Mucosa of descending colon (tissue), 3 donors: Measurements from ENCODE around the gene CARNS1. TPM values are rescaled to one million over a fixed set of nuclear protein-coding genes. Genes with fewer than 3 reads are reported as not detected.
A peak's percentile ranks its signal among the peaks of the same experiment; 100 is the strongest.

Experiments used
- ATAC-seq: fragments of 200-7000 bp; cut with Tn5 transposase; one replicate; pipeline ENCODE4 v1.9.1; 2020; ENCODE audit warnings: mild to moderate bottlenecking, moderate library complexity
- DNase-seq, 3 donors: peaks; one replicate each; pipeline ENCODE4 v3.0.0-alpha.2; 2020
- H3K36me3 ChIP-seq: fragments of 200-600 bp; one replicate; pipeline ENCODE4 v1.8.0; 2021; ENCODE audit warnings: low read depth, mild to moderate bottlenecking
- H3K4me1 ChIP-seq: fragments of 200-600 bp; one replicate; pipeline ENCODE4 v1.8.0; 2021; ENCODE audit warnings: low read depth, mild to moderate bottlenecking
- H3K4me3 ChIP-seq: fragments of 200-600 bp; one replicate; pipeline ENCODE4 v1.8.0; 2021; ENCODE audit warnings: mild to moderate bottlenecking
- H3K9me3 ChIP-seq: fragments of 200-600 bp; one replicate; pipeline ENCODE4 v1.8.0; 2021; ENCODE audit warnings: mild to moderate bottlenecking
- intact Hi-C, 2 donors: fragments of 100-400 bp; cut with DNase I in 1 of 2; cut with micrococcal nuclease in 1 of 2; formaldehyde crosslinking; loops; one replicate each; pipeline versions ENCODE4 v1.11.0 to v1.11.1; 2022; cut with DNase I, micrococcal nuclease
- total RNA-seq, 3 donors: library from RNA; stranded (reverse); fragmentation: NEBNext Ultra II Directional in 2 of 3; extraction: Animal tissue kit (Norgen Biotek cat#: 25700) in 2 of 3; gene quantifications; one replicate each; pipeline versions ENCODE4 v1.2.1 to v1.2.4, GENCODE V29; 2021 to 2023
- TF ChIP-seq, protein P1 (sequence below): fragments of 200-600 bp; IDR thresholded peaks from one replicate; pipeline ENCODE4 v1.8.0; 2022; ENCODE audit warnings: antibody characterized with exemption, mild to moderate bottlenecking
- donor health status: DM: no; HTN: no; CAD: no; lungs with moderate emphysema.
- donor health status: DM: no; HTN: no; CAD: no.
- donor health status: DM: no; HTN: yes; CAD: no.

Gene CARNS1
- total RNA-seq, 3 donors from 2014 or later: 0.26 to 0.89 (median 0.70) TPM

DNA sequence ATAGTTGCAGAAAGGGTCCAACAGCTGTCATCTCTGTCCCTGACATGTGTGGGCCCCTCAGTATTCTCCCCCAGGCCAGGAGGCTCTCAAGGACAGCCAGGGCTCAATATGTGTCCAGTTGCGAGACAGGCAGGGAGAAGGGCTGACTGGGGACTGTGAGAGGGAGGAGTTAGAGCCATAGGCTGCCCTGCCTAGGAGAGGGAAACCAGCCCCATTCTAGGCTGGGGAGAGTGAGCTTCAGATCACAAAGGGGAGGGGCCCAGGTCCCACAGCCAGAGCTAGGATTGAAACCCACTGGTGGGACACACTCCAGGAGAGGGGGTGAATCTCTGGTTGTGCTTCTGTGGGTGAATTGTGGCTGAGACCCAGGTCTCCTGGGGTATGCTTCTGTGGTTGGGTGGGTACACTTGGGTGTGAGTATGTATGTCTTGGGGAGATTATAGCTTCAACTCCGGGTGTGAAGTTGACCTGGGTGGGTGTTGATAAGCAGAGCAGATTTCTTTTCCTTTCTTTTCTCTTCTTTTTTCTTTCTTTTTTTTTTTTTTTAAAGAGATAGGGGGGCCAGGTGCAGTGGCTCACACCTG lies 2.1 kb upstream of the CARNS1 start:
- intact Hi-C loops: no loop called here
- TF ChIP-seq, protein P1, sequence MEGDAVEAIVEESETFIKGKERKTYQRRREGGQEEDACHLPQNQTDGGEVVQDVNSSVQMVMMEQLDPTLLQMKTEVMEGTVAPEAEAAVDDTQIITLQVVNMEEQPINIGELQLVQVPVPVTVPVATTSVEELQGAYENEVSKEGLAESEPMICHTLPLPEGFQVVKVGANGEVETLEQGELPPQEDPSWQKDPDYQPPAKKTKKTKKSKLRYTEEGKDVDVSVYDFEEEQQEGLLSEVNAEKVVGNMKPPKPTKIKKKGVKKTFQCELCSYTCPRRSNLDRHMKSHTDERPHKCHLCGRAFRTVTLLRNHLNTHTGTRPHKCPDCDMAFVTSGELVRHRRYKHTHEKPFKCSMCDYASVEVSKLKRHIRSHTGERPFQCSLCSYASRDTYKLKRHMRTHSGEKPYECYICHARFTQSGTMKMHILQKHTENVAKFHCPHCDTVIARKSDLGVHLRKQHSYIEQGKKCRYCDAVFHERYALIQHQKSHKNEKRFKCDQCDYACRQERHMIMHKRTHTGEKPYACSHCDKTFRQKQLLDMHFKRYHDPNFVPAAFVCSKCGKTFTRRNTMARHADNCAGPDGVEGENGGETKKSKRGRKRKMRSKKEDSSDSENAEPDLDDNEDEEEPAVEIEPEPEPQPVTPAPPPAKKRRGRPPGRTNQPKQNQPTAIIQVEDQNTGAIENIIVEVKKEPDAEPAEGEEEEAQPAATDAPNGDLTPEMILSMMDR: no peak
- no peaks in the 10 kb centered on the region for H3K36me3 ChIP-seq
- ATAC-seq: no peak
- no peak overlapping the region for H3K4me3 ChIP-seq
- DNase-seq: no peak
- H3K4me1 ChIP-seq: peaks cover 22% of the 10 kb centered on the region
- no peaks in the 10 kb centered on the region for H3K9me3 ChIP-seq

- TF ChIP-seq, protein P1: no peak
- Histone ChIP-seq H3K4me3 (no peak overlapping the region), H3K4me1 (peaks cover 32% of the 10 kb centered on the region), H3K9me3 (no peaks in the 10 kb centered on the region), H3K36me3 (peaks cover 3% of the 10 kb centered on the region)
- DNase-seq: peak in 2 of 3 donors; percentile 40 to 82
- peak; percentile 2 for ATAC-seq
- intact Hi-C loops: no loop called here
Observed at GRCh38 chr11:67416416-67417335, 1.2 kb downstream of the CARNS1 start.

DNA sequence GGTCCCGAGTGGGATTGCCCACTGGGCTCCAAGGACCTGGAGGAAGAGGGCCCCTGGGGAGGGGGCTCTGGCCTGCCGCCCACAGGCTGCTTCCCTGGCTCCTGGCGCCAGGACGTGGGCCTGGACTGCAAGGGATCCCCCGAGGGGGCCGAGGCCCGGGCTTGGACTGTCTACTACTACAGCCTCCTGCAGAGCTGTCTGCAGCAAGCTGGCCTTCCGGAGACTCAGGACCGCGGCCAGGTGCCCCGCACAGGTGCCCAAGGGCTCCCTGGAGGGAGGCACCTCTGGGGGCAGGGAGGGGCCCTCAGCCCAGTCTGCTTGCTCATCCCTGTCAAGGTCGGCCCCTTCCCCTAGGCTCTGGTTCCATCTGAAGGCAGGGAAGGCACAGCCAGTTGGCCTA lies 1.9 kb downstream of the CARNS1 start:
- intact Hi-C loops: no loop called here
- TF ChIP-seq, protein P1: no peak
- H3K4me1 ChIP-seq: peaks cover 32% of the 10 kb centered on the region

GRCh38 chr11:67418476-67419281 lies 3.2 kb downstream of the CARNS1 start:
- peaks cover 32% of the 10 kb centered on the region for H3K4me1 ChIP-seq
- TF ChIP-seq, protein P1: no peak
- no peak for ATAC-seq
- no peaks in the 10 kb centered on the region for H3K9me3 ChIP-seq
- peak in 1 of 3 donors; percentile 14 for DNase-seq
- no peak overlapping the region for H3K4me3 ChIP-seq
- intact Hi-C loops: no loop called here
- peaks cover 3% of the 10 kb centered on the region for H3K36me3 ChIP-seq

More for the DNA sequence above, 1.9 kb downstream of the CARNS1 start:
- H3K4me3 ChIP-seq: no peak overlapping the region
- peaks cover 3% of the 10 kb centered on the region for H3K36me3 ChIP-seq
- ATAC-seq: no peak
- H3K9me3 ChIP-seq: no peaks in the 10 kb centered on the region
- DNase-seq: no peak

DNA sequence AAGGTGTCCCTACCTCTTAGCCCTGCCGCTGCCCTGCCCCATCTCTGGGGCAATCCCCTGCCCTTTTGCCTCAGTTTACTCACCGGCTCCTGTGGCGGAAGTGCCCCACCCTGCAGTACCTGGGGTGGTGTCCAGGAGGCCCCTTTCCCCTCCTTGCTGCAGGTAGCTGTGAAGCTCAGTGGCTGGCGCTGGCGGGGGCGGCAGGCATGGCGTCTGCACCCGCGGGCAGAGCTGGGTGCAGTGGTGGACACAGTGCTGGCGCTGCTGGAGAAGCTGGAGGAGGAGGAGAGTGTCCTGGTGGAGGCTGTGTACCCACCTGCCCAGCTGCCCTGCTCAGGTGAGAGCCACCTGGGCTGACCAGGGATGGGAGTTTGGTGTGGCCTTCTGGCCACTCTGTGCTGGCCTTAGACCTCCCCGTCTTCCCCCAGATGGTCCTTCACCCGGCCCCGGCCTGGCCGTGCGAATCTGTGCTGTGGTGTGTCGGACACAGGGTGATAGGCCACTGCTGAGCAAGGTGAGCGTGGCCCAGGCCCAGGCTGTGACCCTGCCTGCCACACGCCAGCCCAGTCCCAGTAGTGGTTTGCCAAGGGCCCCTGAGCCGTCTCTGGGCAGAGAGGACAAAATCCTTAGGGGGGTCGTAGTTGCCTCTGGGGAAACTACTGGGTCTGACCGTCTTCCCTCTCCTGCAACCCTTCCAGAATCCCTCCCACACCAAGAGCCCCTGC lies 4.0 kb downstream of the CARNS1 start:
- H3K4me3 ChIP-seq: no peak overlapping the region
- ATAC-seq (no peak), DNase-seq (no peak)
- intact Hi-C loops: no loop called here
- H3K4me1 ChIP-seq: peaks cover 32% of the 10 kb centered on the region
- no peaks in the 10 kb centered on the region for H3K9me3 ChIP-seq
- H3K36me3 ChIP-seq: peaks cover 3% of the 10 kb centered on the region
- TF ChIP-seq, protein P1: no peak
